Erythroblast (primary cell): ENCODE data around the gene ENTPD1.
A peak's percentile ranks its signal among the peaks of the same experiment; 100 is the strongest.

Experiments used
- DNase-seq, 2 experiments: peaks; one replicate each; lab custom pipeline; 2025; lab: John Stamatoyannopoulos, UW
- GATA1 ChIP-seq: IDR thresholded peaks from 2 replicates; pipeline ENCODE4 v1.6.1; 2011; ENCODE audit warnings: low read depth, mild to moderate bottlenecking, control low read depth, low read length, moderate library complexity
- POLR2A ChIP-seq: IDR thresholded peaks from 2 replicates; pipeline ENCODE4 v1.6.1; 2011; ENCODE audit warnings: mild to moderate bottlenecking, low read length

The ENTPD1 gene

GRCh38 chr10:95835911-95836310, 79.9 kb downstream of the ENTPD1 start:
- no peak for DNase-seq
- TF ChIP-seq POLR2A (no peak), GATA1 (no peak)

- TF ChIP-seq GATA1 = no peak
- TF ChIP-seq POLR2A = no peak
- no peak for DNase-seq
Observed at GRCh38 chr10:95836610-95837355, 80.8 kb downstream of the ENTPD1 start.

GRCh38 chr10:95837356-95837776, 81.4 kb downstream of the ENTPD1 start:
- TF ChIP-seq GATA1 (no peak), POLR2A (no peak)
- DNase-seq = no peak

- no peak for DNase-seq
- TF ChIP-seq POLR2A (no peak), GATA1 (no peak)
Observed at GRCh38 chr10:95837783-95838182, 81.8 kb downstream of the ENTPD1 start.

GRCh38 chr10:95840121-95840520, 84.2 kb downstream of the ENTPD1 start:
- TF ChIP-seq GATA1 (no peak), POLR2A (no peak)
- no peak for DNase-seq

GRCh38 chr10:95840681-95841080, 84.7 kb downstream of the ENTPD1 start:
- no peak for TF ChIP-seq GATA1
- no peak for TF ChIP-seq POLR2A

GRCh38 chr10:95841661-95842498, 85.9 kb downstream of the ENTPD1 start:
- DNase-seq = peak; percentile 70 to 81
- TF ChIP-seq POLR2A = no peak
- TF ChIP-seq GATA1 = no peak

More at GRCh38 chr10:95840681-95841080, 84.7 kb downstream of the ENTPD1 start:
- no peak for DNase-seq

GRCh38 chr10:95845411-95845810, 89.4 kb downstream of the ENTPD1 start:
- TF ChIP-seq POLR2A = no peak
- TF ChIP-seq GATA1 = no peak
- no peak for DNase-seq

GRCh38 chr10:95847007-95847406, 91.0 kb downstream of the ENTPD1 start:
- DNase-seq = no peak
- TF ChIP-seq GATA1 = no peak
- TF ChIP-seq POLR2A = no peak

GRCh38 chr10:95848841-95849240, 92.9 kb downstream of the ENTPD1 start:
- TF ChIP-seq GATA1 (no peak), POLR2A (no peak)
- DNase-seq = no peak

- TF ChIP-seq GATA1 = no peak
- TF ChIP-seq POLR2A = no peak
- DNase-seq = no peak
Observed at GRCh38 chr10:95850791-95851190, 94.8 kb downstream of the ENTPD1 start.

- no peak for DNase-seq
- TF ChIP-seq POLR2A = no peak
- no peak for TF ChIP-seq GATA1
Observed at GRCh38 chr10:95860166-95860940, 104.4 kb downstream of the ENTPD1 start.

GRCh38 chr10:95861386-95861785, 105.4 kb downstream of the ENTPD1 start:
- DNase-seq = no peak
- TF ChIP-seq GATA1 (no peak), POLR2A (no peak)
